IPS-20b (cell line): ENCODE measurements around the gene CUX1.
"Not testable (repeated sequence)": the region's sequence is repeated elsewhere in the genome, so short reads cannot be mapped to it uniquely, and the experiment has no call there.

ENCODE experiments used
- H3K27ac ChIP-seq: one replicate; pipeline ENCODE4 v1.5.1; 2013; ENCODE audit warnings: low read length
- H3K27me3 ChIP-seq: 2 replicates; pipeline ENCODE4 v1.6.1; 2013; ENCODE audit warnings: mild to moderate bottlenecking, low read length, inconsistent platforms; ENCODE audit not compliant: insufficient read depth
- H3K36me3 ChIP-seq: 2 replicates; pipeline ENCODE4 v1.6.1; 2013; ENCODE audit warnings: low read depth, mild to moderate bottlenecking, inconsistent platforms, low read length, moderate library complexity; ENCODE audit not compliant: insufficient read depth
- H3K4me1 ChIP-seq: 2 replicates; pipeline ENCODE4 v1.6.1; 2013; ENCODE audit warnings: mild to moderate bottlenecking, control low read depth, inconsistent platforms, low read length, moderate library complexity; ENCODE audit not compliant: insufficient read depth
- H3K4me3 ChIP-seq: 2 replicates; pipeline ENCODE4 v1.5.1; 2013; ENCODE audit warnings: mild to moderate bottlenecking, low read length, inconsistent platforms
- H3K9ac ChIP-seq: 2 replicates; pipeline ENCODE4 v1.6.1; 2013; ENCODE audit warnings: low read depth, mild to moderate bottlenecking, inconsistent platforms, low read length, moderate library complexity
- H3K9me3 ChIP-seq: 2 replicates; pipeline ENCODE4 v1.6.1; 2013; ENCODE audit warnings: mild to moderate bottlenecking, low read depth, low read length, inconsistent platforms; ENCODE audit not compliant: insufficient read depth

The CUX1 gene

DNA sequence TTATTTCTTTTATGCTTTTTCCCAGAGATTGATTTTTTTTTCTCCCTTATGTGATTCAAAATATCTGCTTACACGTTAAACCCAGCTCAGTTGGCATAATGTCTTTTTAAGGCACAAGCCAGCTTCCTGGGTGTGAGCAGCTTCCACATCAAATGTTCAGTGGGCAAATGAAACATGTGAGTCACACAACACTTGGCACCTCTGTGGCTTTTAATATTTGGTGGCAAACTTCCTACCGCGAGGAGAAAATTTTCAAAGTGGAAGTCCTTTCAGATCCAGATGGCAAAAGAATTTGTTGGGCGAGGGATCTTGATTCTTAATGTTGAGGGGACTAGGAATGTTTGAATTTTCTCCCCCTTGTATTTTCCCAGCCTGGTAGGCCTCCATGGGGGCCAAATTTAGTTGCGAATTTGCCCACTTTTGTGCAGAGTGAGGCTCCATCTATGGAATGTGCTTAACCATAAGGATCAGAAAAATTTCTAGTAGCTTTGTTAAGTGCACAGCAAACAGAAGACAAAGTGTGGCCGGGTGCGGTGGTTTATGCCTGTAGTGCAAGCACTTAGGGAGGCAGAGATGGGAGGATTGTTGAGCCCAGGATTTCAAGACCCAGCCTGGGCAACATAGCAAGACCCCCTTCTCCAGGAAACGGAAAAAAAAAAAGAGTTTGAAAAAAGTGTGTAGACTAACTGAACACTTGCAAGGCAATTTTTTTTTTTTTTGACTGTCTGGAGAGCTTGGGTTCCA is 31.0 kb downstream of the CUX1 start:
- H3K9ac ChIP-seq: no peak overlapping the region
- peaks cover 9% of the 10 kb centered on the region; the same call in 1 of the 2 replicates for H3K36me3 ChIP-seq
- no peak overlapping the region for H3K4me3 ChIP-seq
- H3K9me3 ChIP-seq: peaks cover 9% of the 10 kb centered on the region
- peaks cover 6% of the 10 kb centered on the region; the same call in 1 of the 2 replicates for H3K4me1 ChIP-seq
- no peaks in the 10 kb centered on the region for H3K27me3 ChIP-seq
- no peak overlapping the region for H3K27ac ChIP-seq

DNA sequence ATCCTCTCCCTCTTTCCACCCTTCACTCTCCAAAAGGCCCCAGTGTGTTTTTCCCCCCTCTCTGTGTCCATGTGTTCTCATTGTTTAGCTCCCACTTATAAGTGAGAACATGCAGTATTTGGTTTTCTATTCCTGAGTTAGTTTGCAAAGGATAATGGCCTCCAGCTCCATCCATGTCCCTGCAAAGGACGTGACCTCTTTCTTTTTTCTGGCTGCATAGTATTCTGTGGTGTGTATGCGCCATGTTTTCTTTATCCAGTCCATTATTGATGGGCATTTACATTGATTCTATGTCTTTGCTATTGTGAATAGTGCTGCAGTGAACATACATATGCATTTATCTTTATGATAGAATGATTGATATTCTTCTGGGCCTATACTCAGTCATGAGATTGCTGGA is 31.9 kb downstream of the CUX1 start:
- H3K27ac ChIP-seq, H3K9ac ChIP-seq, H3K4me3 ChIP-seq, H3K27me3 ChIP-seq, H3K4me1 ChIP-seq, H3K9me3 ChIP-seq, H3K36me3 ChIP-seq: not testable (repeated sequence)

DNA sequence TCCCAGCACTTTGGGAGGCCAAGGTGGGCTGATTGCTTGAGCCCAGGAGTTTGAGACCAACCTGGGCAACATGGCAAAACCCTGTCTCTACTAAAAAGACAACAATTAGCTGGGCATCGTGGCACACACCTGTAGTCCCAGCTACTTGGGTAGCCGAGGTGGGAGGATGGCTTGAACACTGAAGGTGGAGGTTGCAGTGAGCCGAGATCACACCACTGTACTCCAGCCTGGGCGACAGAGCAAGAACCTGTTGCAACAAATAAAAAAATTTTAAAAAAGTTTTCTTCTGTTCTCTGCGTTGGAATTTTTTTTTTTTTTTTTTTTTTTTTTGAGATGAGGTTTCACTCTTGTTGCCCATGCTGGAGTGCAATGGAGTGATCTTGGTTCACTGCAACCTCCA is 34.9 kb downstream of the CUX1 start:
- H3K9me3 ChIP-seq, H3K27me3 ChIP-seq, H3K4me3 ChIP-seq, H3K27ac ChIP-seq, H3K9ac ChIP-seq, H3K36me3 ChIP-seq, H3K4me1 ChIP-seq: not testable (repeated sequence)

DNA sequence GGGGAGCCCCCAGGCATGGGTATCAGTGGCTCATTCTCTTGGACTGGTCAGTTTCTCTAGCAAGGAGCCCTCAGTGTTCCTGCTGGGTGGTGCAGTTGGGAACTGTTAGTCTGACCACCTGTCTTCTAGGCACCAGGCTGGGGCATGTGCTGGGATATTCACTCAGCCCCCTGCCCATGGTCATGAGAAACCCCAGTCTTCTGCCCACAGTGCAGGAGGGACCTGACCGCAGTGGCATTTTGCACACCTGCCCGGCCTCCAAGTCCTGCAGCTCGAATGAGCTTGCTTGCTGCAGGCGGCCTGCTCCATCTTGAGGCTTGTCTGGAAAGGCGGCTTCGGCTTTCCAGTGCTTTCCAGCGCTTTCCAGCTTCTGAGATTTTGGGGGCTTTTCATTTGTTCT is 36.3 kb downstream of the CUX1 start:
- Histone ChIP-seq H3K27ac (no peak overlapping the region), H3K9ac (no peak overlapping the region), H3K27me3 (no peaks in the 10 kb centered on the region), H3K4me3 (no peak overlapping the region), H3K4me1 (peaks cover 11% of the 10 kb centered on the region; the same call in 1 of the 2 replicates), H3K9me3 (no peaks in the 10 kb centered on the region), H3K36me3 (no peaks in the 10 kb centered on the region)

DNA sequence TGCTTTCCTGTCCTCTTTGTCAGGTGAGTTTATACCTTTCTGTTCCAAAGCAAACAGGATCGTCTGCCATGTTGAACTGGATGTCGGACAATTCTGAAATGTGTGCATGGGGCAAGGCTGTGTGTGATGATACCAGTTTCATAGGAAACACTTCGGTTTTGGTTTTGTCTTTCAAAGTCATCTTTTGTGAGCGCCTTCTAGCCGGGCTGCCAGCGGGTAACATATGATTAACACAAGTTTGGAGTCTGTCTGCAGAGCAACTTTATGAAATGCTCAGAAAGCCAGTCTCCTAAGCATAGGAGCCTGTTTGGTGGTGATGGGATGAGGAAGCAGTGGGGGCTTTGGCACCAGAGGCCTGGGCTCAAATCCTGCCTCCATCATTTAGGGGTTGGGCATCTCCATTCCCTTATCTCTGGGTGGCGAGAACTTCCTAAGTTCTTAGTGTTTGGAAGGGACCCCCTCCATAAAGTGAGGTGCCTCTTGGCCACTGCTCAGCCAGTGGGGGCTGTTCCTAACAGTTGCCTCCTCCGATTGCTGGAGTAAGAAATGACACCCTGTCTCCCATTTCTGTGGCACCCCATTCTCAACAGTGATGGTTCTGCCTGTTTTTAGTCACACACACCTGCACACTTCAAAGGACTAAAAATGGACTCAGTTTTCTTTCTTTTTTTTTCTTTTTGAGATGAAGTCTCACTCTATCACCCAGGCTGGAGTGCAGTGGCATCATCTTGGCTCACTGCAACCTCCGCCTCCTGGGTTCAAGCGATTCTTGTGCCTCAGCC is 36.8 kb downstream of the CUX1 start:
- Histone ChIP-seq H3K27me3 (no peaks in the 10 kb centered on the region), H3K9ac (no peak overlapping the region), H3K9me3 (no peaks in the 10 kb centered on the region), H3K27ac (no peak overlapping the region), H3K36me3 (no peaks in the 10 kb centered on the region), H3K4me1 (peaks cover 17% of the 10 kb centered on the region; the same call in 1 of the 2 replicates), H3K4me3 (no peak overlapping the region)

DNA sequence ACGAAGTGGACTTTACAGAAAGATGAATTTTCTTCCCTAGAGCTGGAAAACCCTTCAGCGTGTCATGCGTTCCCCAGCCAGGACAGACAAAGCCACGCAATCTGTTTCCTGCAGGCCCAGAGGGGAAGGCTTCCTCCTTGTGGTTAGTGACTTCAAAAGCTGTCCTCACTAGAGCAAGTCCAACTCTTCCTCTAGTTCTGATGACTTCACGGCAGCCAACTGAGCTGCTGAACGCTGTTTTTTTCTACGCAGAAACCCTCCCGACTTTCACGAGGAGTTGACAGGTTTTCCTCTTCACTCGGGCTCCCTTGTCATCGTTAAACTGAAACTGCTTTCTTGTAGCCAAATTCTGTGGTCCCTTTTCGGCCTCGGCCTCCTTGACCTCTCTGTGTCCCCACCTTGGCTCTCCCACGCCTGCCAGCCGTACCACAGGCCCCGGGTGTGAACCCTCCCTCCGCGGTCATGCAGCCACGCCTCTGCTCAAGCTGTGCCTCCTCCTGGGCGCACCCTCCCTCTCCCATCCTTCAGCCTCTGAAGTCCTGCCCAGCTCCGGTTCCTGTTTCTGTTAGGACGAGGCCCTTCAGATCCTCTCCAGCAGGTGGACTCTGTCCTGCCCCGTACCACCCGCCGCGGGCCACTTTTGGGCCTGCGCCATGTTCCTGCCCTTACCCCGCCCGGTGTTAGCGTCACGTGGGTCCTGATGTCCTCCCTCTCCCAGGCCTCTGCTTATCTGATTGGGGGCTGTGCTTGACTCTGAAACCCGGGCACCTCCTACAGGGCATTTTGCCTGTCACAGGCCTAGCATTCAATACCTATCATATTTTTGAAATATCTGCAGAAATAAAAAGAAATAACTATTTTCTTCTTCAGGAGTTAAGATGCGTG is 39.3 kb downstream of the CUX1 start:
- Histone ChIP-seq H3K27me3 (no peaks in the 10 kb centered on the region), H3K9me3 (no peaks in the 10 kb centered on the region), H3K4me1 (peaks cover 37% of the 10 kb centered on the region; the same call in 1 of the 2 replicates), H3K27ac (no peak overlapping the region), H3K9ac (no peak overlapping the region), H3K36me3 (no peaks in the 10 kb centered on the region), H3K4me3 (no peak overlapping the region)

DNA sequence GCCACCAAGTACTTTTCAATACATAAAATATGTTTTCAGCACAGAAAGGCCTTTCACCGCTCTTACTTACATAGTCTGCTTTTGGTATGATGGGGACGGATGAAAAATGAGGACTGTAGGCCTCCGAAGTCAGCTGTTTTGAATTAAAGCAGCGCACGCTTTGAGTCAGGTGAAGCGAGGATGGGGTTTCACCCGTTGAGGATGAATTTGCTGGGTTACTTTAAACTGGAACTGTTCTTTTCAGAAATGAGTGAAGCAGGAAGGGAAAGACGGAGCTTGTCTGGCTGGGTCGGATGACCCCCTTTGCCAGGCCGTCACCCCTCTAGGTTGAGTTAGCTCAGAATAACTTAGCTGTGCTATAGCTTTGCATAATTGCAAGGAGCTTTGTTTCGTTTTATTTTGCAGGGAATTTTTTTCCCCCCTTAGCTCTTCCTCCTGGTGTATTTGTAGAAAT is 40.0 kb downstream of the CUX1 start:
- Histone ChIP-seq H3K27ac (no peak overlapping the region), H3K9me3 (no peaks in the 10 kb centered on the region), H3K9ac (no peak overlapping the region), H3K36me3 (no peaks in the 10 kb centered on the region), H3K27me3 (no peaks in the 10 kb centered on the region), H3K4me3 (no peak overlapping the region), H3K4me1 (peaks cover 42% of the 10 kb centered on the region)

DNA sequence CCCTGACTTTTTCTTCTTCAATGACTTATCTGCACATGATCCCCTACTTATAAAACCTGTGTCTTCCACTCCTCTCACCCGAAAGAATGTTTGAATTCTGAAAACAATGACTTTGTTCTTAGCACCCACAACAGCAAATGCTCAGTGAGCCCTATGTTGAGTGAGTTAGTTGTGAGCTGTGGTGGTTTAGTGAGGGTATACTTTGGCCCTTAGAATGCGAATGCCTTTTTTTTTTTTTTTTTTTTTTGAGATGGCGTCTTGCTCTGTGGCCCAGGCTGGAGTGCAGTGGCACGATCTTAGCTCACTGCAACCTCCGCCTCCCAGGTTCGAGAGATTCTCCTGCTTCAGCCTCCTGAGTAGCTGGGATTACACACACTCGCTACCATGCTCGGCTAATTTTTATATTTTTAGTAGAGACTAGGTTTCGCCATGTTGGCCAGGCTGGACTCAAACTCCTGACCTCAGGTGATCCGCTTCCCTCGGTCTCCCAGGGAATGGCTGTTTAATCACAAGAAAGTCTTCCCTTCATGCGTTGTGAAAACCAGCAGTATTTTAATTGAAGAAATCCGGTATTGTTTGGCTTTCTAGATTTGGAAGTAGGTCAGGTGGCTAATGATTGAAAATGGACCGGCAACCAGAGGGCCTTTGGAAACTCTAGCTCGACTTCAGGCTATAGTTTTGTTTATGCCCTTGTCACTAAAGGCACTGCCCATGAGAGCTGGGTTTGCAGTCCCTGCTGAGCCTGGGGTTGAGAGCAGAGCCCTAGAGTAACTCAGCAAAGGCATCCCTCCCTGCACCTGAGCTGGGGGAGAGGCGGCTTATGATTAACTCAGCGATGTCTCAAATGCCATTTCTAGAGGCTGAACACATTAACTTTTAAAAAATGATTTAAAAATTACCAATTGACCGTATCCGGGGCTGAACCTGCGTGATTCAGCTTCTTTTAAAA is 41.3 kb downstream of the CUX1 start:
- Histone ChIP-seq H3K4me3 (no peak overlapping the region), H3K9ac (no peak overlapping the region), H3K27me3 (no peaks in the 10 kb centered on the region), H3K36me3 (no peaks in the 10 kb centered on the region; the same call in 1 of the 2 replicates), H3K9me3 (no peaks in the 10 kb centered on the region), H3K4me1 (peaks cover 49% of the 10 kb centered on the region), H3K27ac (no peak overlapping the region)

DNA sequence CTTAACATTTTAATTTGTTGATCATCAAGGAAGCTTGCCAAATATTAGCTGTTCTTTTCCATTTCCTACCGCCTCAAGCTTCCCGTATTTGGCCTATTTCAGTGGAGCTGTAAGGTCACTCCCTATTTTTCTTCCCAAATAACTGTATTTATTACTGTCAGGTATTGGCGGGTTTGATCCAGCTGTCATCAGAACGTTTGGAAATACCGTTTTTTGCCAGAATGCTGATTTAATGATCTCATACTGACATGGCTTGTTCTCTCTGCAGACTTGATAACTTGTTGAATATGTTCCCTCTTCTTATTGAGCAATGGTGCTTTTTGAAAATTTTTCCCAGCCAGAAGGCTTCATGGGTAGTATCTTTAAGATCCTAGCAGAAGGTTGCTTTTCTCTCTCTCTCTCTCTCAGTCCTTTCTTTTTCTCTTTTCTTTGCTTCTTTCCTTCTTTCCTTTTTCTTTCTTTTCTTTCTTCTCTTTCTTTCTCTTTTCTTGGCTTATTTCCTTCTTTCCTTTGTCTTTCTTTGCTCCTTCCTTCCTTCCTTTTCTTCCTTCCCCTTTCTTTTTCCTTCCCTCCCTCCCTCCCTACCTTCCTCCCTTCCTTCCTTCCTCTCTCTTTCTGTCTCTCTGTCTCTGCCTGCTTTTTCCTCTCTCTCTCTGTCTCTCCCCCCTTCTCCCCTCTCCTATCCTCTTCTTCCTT is 42.1 kb downstream of the CUX1 start:
- H3K27ac ChIP-seq: no peak overlapping the region
- H3K4me1 ChIP-seq: peaks cover 49% of the 10 kb centered on the region
- H3K27me3 ChIP-seq: no peaks in the 10 kb centered on the region
- no peaks in the 10 kb centered on the region for H3K9me3 ChIP-seq
- no peak overlapping the region for H3K4me3 ChIP-seq
- no peaks in the 10 kb centered on the region; the same call in 1 of the 2 replicates for H3K36me3 ChIP-seq
- H3K9ac ChIP-seq: no peak overlapping the region; the same call in 1 of the 2 replicates
